Lung (tissue), 12 donors: ENCODE measurements around the gene RNF224. TPM values are rescaled to one million over a fixed set of nuclear protein-coding genes. Genes with fewer than 3 reads are reported as not detected.

Experiments
- ATAC-seq: fragments of 200-7000 bp; cut with Tn5 transposase; one replicate; pipeline ENCODE4 v1.9.1; 2020; ENCODE audit warnings: moderate number of reproducible peaks; ENCODE audit not compliant: insufficient read depth, low FRiP score
- DNase-seq, 3 donors: peaks; one replicate each; pipeline ENCODE4 v3.0.0-alpha.2; 2013 to 2017
- H3K27ac ChIP-seq, 2 donors: one replicate each; pipeline ENCODE4 v1.5.1; 2013; ENCODE audit warnings: mild to moderate bottlenecking in 2 of 2, moderate library complexity in 2 of 2, control low read depth in 1 of 2, inconsistent platforms in 1 of 2, low read depth in 1 of 2, low read length in 1 of 2
- H3K27me3 ChIP-seq, 3 donors: one replicate each; pipeline ENCODE4 v1.5.1; 2013; ENCODE audit warnings: low read length in 2 of 3; ENCODE audit not compliant: control insufficient read depth in 3 of 3, insufficient read depth in 3 of 3
- H3K36me3 ChIP-seq, 4 donors: one replicate each; pipeline ENCODE4 v1.5.1; 2013; ENCODE audit warnings: low read length in 4 of 4, mild to moderate bottlenecking in 1 of 4, moderate library complexity in 1 of 4; ENCODE audit not compliant: control insufficient read depth in 4 of 4, insufficient read depth in 4 of 4
- H3K4me1 ChIP-seq, 5 donors: one replicate each; pipeline ENCODE4 v1.5.1; 2013; ENCODE audit warnings: low read length in 5 of 5, mild to moderate bottlenecking in 2 of 5, moderate library complexity in 1 of 5; ENCODE audit not compliant: control insufficient read depth in 5 of 5, insufficient read depth in 5 of 5
- H3K4me3 ChIP-seq: one replicate; pipeline ENCODE4 v1.5.1; 2013; ENCODE audit warnings: mild to moderate bottlenecking, control low read depth, moderate library complexity
- H3K9ac ChIP-seq, 2 donors: one replicate each; pipeline ENCODE4 v1.5.1; 2013; ENCODE audit warnings: low read length in 2 of 2, control low read depth in 1 of 2; ENCODE audit not compliant: insufficient read depth in 1 of 2
- H3K9me3 ChIP-seq, 4 donors: one replicate each; pipeline ENCODE4 v1.5.1; 2013; ENCODE audit warnings: low read length in 3 of 4, mild to moderate bottlenecking in 1 of 4, moderate library complexity in 1 of 4; ENCODE audit not compliant: control insufficient read depth in 4 of 4, insufficient read depth in 3 of 4
- CTCF ChIP-seq: IDR thresholded peaks from 2 replicates; pipeline ENCODE4 v1.5.1; 2012; ENCODE audit warnings: mild to moderate bottlenecking; ENCODE audit errors: control extremely low read depth, extremely low read depth
- WGBS, 2 donors: extraction: QIAGEN DNeasy Blood & Tissue Kit; methylation state at CpG; one replicate each; pipeline ENCODE4 v1.1.7; 2013; 5-methylcytosine and 5-hydroxymethylcytosine counted together
- polyA plus RNA-seq, 2 donors: library from polyadenylated mRNA; stranded (reverse); fragments of 200-250 nt; gene quantifications; one replicate each; pipeline ENCODE4 v1.2.1, GENCODE V29; 2013
- total RNA-seq, 2 donors: library from RNA; depleted of rRNA in 1 of 2; stranded (reverse); fragments of >200 nt in 1 of 2; gene quantifications; one replicate each; pipeline ENCODE4 v1.2.1, GENCODE V29; 2014 to 2021
- donor health status: control.
- donor health status: control.
- donor health status: Bipolar disorder and iron deficiency.
- donor health status: healthy.
- donor health status: DM: yes; HTN: yes; CAD: no.

The RNF224 gene
- total and polyA plus RNA-seq, 4 donors = 0.24 to 1.1 (median 0.80) TPM

GRCh38 chr9:137202966-137203365 is 24.3 kb upstream of the RNF224 start:
- Histone ChIP-seq H3K36me3 (peaks cover 0 to 8% (median 5%) of the 10 kb centered on the region in 4 donors), H3K9me3 (peaks cover 0 to 2% (median 0%) of the 10 kb centered on the region in 4 donors), H3K27ac (no peak overlapping the region), H3K4me1 (peaks cover 12 to 43% (median 28%) of the 10 kb centered on the region in 5 donors), H3K4me3 (no peak overlapping the region), H3K9ac (no peak overlapping the region), H3K27me3 (no peaks in the 10 kb centered on the region)
- no peak for TF ChIP-seq CTCF
- ATAC-seq (no peak), DNase-seq (no peak)
- 85 to 91% methylated on average over 8 of the region's 8 CpGs for WGBS, 2 donors

- TF ChIP-seq CTCF = no peak
- 11 to 18% methylated on average over 21 of the region's 21 CpGs for WGBS, 2 donors
- Histone ChIP-seq H3K9ac (peak overlapping the region; percentile 33 to 65), H3K36me3 (peaks cover 0 to 14% (median 8%) of the 10 kb centered on the region in 4 donors), H3K9me3 (peaks cover 0 to 2% (median 0%) of the 10 kb centered on the region in 4 donors), H3K27me3 (no peaks in the 10 kb centered on the region), H3K27ac (peak overlapping the region; percentile 75 to 87), H3K4me3 (peak overlapping the region; percentile 95), H3K4me1 (peaks cover 3 to 30% (median 28%) of the 10 kb centered on the region in 5 donors)
- no peak for ATAC-seq
- no peak for DNase-seq
These were observed 22.6 kb upstream of the RNF224 start for GRCh38 chr9:137204731-137205125.

- no peaks in the 10 kb centered on the region for H3K27me3 ChIP-seq
- H3K4me1 ChIP-seq = peaks cover 3 to 30% (median 28%) of the 10 kb centered on the region in 5 donors
- no peak for TF ChIP-seq CTCF
- H3K4me3 ChIP-seq = peak within 1 kb of the TSS; percentile 95
- peaks cover 0 to 14% (median 8%) of the 10 kb centered on the region in 4 donors for H3K36me3 ChIP-seq
- peak; percentile 91 to 93 (median 91) for DNase-seq
- peak; percentile 63 for ATAC-seq
- H3K9ac ChIP-seq = peak within 1 kb of the TSS; percentile 33 to 65
- WGBS, 2 donors = 0 to 1% methylated on average over 77 to 98 of the region's 98 CpGs
- H3K9me3 ChIP-seq = peaks cover 0 to 2% (median 0%) of the 10 kb centered on the region in 4 donors
- H3K27ac ChIP-seq = peak within 1 kb of the TSS; percentile 75 to 87
These were observed 21.9 kb upstream of the RNF224 start, which contains the start of the genes NDOR1 and TMEM203 for GRCh38 chr9:137205126-137206069. NDOR1 (plus strand) TSS chr9:137205700; CDS start chr9:137205778, 78 bp downstream. TMEM203 (minus strand) TSS chr9:137205648; CDS start chr9:137205414, 234 bp downstream.
